Mesodermal cell (in vitro differentiated cells): Measurements from ENCODE around the gene TIMM29. TPM values are rescaled to one million over a fixed set of nuclear protein-coding genes. Genes with fewer than 3 reads are reported as not detected.

Experiments used
- H3K27ac ChIP-seq: 2 replicates; pipeline ENCODE4 v1.7.0; 2013; ENCODE audit warnings: mild to moderate bottlenecking, low read depth, low read length, moderate library complexity; ENCODE audit not compliant: severe bottlenecking
- H3K36me3 ChIP-seq: 2 replicates; pipeline ENCODE4 v1.7.1; 2013; ENCODE audit warnings: mild to moderate bottlenecking, low read length, moderate library complexity; ENCODE audit not compliant: control insufficient read depth, insufficient read depth
- H3K4me1 ChIP-seq: one replicate; pipeline ENCODE4 v1.7.1; 2013; ENCODE audit warnings: mild to moderate bottlenecking, low read length; ENCODE audit not compliant: insufficient read depth, control insufficient read depth, poor library complexity, severe bottlenecking
- H3K4me3 ChIP-seq: 2 replicates; pipeline ENCODE4 v1.7.0; 2013; ENCODE audit warnings: low read length, control low read depth, mild to moderate bottlenecking; ENCODE audit not compliant: insufficient read depth, poor library complexity, severe bottlenecking; ENCODE audit errors: extremely low read depth
- H3K9me3 ChIP-seq: 2 replicates; pipeline ENCODE4 v1.7.1; 2013; ENCODE audit warnings: mild to moderate bottlenecking, low read length, moderate library complexity; ENCODE audit not compliant: control insufficient read depth
- WGBS, 2 experiments: methylation state at CpG; one replicate each; pipeline ENCODE4 v1.1.5; 2013; ENCODE audit warnings: missing lambda C conversion rate in 2 of 2; ENCODE audit not compliant: insufficient coverage in 2 of 2; 5-methylcytosine and 5-hydroxymethylcytosine counted together
- polyA plus RNA-seq, 2 experiments: library from polyadenylated mRNA; stranded (reverse); fragments of 50-300 nt; gene quantifications; one replicate each; pipeline ENCODE4 v1.2.3, GENCODE V29; 2013

Gene TIMM29
- 17.7 TPM for polyA plus RNA-seq (2013, experiment 1 of 2)
- 17.0 TPM for polyA plus RNA-seq (2013, experiment 2 of 2)

DNA sequence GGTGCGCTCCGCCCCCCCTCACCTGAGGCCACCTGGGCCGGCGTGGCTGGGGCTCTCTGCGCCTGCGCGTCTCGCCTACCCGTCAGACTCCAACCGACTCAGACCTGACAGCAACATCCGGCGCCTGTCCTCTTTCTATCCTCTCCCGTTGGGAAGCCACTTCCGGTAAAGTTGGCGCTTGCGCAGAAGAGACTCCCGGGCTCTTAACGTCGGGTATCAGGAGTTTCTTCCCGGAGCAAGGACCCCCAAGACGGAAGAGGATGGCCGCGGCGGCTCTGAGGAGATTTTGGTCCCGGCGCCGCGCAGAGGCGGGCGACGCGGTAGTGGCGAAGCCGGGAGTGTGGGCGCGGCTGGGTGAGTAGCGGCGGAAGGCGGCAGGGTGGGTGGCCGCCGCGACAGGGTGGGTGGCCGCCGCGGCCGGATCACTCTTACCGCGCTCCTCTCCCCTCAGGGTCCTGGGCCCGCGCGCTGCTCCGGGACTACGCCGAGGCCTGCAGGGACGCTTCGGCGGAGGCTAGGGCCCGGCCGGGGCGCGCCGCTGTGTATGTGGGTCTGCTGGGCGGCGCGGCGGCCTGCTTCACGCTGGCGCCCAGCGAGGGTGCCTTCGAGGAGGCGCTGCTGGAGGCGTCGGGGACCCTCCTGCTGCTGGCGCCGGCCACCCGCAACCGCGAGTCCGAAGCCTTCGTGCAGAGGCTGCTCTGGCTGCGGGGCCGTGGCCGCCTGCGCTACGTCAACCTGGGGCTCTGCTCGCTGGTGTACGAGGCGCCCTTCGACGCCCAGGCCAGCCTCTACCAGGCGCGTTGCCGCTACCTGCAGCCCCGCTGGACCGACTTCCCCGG is at the start of gene TIMM29, which contains the start of gene YIPF2:
TIMM29 (plus strand) TSS at position 249 of the 839 bp plus-strand sequence; CDS start at position 261, 12 bp downstream.
YIPF2 (minus strand) TSS at position 77 of the 839 bp plus-strand sequence. CDS start 229 bp downstream, outside the sequence.
- H3K9me3 ChIP-seq: no peaks in the 10 kb centered on the region
- peak within 1 kb of the TSS; percentile 84 for H3K4me3 ChIP-seq
- peaks cover 9% of the 10 kb centered on the region for H3K4me1 ChIP-seq
- 1% methylated on average over 65 to 85 of the region's 96 CpGs for WGBS, 2 experiments
- H3K27ac ChIP-seq: peak within 1 kb of the TSS; percentile 59
- H3K36me3 ChIP-seq: peaks cover 60% of the 10 kb centered on the region

DNA sequence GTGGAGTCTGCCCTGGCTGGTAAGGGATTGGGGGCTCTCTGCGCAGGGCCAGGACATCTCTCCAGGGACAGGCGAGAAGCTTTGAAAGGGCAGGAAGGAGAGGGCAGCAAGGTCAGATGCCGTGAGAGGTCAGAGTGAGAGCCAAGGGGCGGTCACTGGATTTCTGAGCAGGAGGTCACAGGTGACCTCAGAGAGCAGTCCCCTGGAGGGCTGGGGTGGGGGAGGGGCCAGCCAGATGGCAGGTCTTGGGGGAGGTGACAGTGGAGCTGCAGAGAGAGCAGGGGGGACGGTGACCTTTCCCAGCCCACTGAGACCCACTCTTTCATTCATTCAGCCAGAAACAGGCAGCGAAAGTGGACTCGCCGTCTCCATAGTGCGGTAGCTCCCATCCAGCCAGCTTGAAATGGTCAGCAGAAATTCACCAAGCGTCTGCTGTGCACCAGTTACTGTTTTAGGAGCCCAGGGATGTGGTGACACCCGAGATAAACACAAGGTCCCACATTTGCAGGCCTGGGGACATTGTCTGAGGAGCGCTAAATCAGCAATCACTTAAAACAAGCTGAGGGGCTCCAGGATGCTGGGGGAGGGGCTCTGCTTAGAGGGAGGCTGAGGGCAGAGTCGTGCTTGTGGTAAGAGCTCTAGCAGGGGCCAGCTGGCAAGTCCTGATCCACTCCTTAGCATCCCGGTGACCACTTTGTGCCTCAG is 47.1 kb upstream of the TIMM29 start:
- Histone ChIP-seq H3K36me3 (peaks cover 4% of the 10 kb centered on the region), H3K4me3 (no peak overlapping the region), H3K9me3 (no peaks in the 10 kb centered on the region), H3K27ac (peak overlapping the region; percentile 62), H3K4me1 (peaks cover 40% of the 10 kb centered on the region)
- WGBS, 2 experiments: 50 to 51% methylated on average over 13 of the region's 14 CpGs

DNA sequence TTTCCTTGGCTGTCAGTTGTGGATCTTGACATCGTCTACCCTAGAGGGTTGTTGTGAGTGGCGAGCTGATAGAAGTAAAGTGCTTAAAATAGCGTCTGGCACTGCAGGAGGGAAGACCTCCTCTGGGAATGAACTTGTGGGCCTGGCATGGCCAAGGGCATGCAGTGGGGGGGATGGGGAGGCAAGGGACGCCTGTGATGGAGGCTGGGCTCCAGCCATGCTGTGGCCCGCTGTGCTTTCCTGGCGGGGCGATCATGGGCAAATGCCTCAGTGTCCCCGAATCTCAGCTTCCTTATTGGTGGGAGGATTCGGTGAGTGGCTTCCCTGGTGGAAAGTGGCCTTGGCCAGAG is 46.5 kb upstream of the TIMM29 start:
- whole genome bisulfite sequencing, 2 experiments: 79 to 89% methylated on average over 7 to 8 of the region's 9 CpGs
- Histone ChIP-seq H3K36me3 (peaks cover 8% of the 10 kb centered on the region), H3K4me3 (no peak overlapping the region), H3K9me3 (no peaks in the 10 kb centered on the region), H3K4me1 (peaks cover 44% of the 10 kb centered on the region), H3K27ac (peak overlapping the region; percentile 62)

DNA sequence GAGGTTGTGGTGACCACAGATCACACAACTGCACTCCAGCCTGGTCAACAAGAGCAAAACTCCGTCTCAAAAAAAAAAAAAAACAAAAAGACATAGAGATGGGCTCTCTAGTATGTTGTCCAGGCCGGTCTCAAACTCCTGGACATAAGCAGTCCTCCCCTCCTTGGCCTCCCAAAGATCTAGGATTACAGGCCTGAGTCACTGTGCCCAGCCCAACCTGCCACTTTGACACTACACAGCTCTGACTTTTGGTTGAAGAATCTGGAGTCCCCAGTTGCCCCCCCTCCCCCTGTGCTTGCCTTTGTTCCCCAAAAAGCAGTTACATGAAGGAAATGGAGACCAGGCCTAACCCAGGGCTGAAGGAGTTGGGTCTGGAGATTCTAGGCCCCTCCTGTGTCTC is 44.3 kb upstream of the TIMM29 start:
- H3K9me3 ChIP-seq: no peaks in the 10 kb centered on the region
- H3K4me3 ChIP-seq: no peak overlapping the region
- peaks cover 58% of the 10 kb centered on the region for H3K4me1 ChIP-seq
- peak overlapping the region; percentile 74 for H3K27ac ChIP-seq
- peaks cover 12% of the 10 kb centered on the region for H3K36me3 ChIP-seq
- WGBS, 2 experiments: 100% methylated on average over 1 of the region's 2 CpGs

DNA sequence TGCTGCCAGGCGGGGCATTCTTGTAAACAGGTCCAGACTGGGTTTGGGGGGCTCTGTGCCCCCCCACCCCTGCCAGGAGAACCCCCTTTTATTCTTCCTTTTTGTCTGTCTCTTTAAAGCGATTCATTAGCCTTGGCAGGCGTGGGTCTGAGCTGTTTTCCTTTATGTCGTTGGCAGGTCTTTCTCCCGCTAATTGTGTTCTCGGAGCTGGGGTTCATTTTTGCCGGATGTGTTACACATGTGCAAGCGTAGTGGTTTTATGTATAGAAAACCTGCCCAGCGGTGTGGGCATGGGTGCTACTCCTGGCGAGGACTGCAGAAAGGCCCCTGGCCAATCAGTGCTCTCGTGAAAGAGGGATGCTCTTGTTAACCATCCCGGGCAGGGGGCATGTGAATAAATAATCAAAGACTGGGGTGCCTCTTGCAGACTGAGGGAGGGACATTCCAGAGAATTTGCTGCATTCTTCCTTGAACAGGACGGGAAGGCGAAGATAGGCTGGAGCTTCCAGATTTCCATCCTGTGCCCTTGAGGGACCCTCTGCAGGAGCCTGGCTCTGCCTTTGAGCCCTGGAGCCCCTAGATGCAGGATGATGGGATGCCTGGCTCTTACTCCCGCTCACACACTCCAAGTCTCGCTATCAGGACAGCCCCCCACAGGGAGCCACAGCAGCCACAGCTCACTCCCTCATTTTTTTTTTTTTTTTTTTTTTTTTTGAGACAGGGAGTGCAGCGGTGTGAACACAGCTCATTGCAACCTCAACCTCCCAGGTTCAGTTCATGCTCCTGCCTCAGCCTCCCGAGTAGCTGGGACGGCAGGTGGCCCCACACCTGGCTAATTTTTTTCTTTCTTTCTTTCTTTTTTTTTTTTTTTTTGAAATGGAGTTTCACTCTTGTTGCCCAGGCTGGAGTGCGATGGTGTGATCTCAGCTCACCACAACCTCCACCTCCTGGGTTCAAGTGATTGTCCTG is 43.1 kb upstream of the TIMM29 start:
- H3K4me1 ChIP-seq: peaks cover 49% of the 10 kb centered on the region
- H3K36me3 ChIP-seq: peaks cover 12% of the 10 kb centered on the region
- no peak overlapping the region for H3K4me3 ChIP-seq
- no peaks in the 10 kb centered on the region for H3K9me3 ChIP-seq
- H3K27ac ChIP-seq: peak overlapping the region; percentile 74
- 68 to 76% methylated on average over 12 to 15 of the region's 20 CpGs for WGBS, 2 experiments

DNA sequence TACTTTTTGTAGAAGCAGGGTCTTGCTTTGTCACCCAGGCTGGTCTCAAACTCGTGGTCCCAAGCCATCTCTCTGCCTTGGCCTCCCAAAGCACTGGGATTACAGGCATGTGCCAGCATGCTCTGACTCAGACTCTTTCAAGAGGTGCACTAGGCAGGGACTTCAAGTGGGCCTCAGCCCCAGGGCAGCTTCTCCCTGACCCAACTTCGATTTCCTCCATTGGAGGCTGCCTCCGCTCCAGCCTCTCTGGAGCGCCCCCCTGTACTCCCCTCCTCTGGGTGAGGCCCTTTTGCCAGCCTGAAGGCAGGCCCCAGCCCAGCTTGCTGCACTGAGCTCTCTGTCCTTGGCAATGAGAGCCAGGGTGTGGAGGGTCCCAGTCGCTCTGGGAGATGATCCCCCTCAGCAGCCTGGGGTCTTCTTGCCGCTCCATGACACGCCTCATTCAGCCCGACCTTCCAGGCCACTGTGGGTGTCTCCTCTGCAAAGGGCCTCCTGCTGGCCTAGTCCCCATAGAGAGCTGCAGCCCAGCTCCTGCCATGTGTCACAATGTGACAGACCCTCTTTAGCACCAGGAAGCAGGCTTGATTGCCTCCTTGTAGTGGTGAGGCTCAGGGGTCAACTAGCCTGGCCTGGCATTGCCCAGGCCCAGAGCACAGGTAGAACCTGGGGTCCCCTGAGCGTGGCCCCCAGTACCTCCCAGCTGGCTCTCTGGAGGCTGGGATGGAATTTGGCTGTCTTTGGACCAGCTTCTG is 40.8 kb upstream of the TIMM29 start:
- Histone ChIP-seq H3K4me3 (no peak overlapping the region), H3K36me3 (peaks cover 11% of the 10 kb centered on the region), H3K4me1 (peaks cover 35% of the 10 kb centered on the region), H3K9me3 (no peaks in the 10 kb centered on the region), H3K27ac (peak overlapping the region; percentile 57)
- 78 to 85% methylated on average over 8 to 9 of the region's 9 CpGs for WGBS, 2 experiments

DNA sequence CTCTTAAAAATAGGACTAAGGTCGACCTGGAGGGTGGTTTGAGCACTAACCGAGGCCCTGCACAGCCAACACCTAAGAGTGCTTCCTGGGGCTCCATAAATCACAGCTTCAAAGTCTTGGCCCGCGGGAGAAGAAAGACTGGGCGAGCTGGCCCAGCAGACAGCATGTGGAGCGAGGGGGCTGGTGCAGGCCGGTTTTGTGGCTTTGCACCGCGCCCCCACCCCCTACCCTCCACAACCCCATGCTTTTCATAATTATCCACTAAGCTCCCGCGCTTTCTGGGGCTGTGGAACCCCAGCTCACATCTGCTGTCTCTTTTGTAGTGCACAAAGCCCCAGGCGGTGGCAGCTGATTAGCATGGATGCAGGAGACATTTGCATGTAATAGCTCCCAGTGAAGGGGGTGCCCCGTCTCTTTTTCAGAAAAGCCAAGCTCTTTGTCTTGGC is 40.2 kb upstream of the TIMM29 start:
- WGBS, 2 experiments: 35 to 53% methylated on average over 7 to 13 of the region's 13 CpGs
- peaks cover 8% of the 10 kb centered on the region for H3K36me3 ChIP-seq
- no peaks in the 10 kb centered on the region for H3K9me3 ChIP-seq
- peak overlapping the region; percentile 57 for H3K27ac ChIP-seq
- peaks cover 35% of the 10 kb centered on the region for H3K4me1 ChIP-seq
- no peak overlapping the region for H3K4me3 ChIP-seq

DNA sequence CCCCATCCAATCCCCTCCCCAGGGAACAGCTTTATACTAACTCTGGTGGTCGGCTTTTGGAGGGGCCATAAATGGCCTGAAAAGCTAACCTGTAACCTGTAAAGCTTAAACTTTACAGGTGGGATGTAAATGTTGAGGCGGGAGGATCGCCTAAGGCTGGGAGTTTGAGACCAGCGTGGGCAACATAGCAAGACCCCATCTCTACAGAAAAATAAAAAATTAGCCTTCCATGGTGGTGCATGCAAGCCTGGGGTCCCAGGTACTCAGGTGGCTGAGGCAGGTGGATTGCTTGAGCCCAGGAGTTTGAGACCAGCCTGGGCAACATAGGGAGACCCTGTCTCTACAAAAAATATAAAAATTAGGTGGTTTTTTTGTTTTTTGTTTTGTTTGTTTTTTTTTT is 38.7 kb upstream of the TIMM29 start:
- no peaks in the 10 kb centered on the region for H3K9me3 ChIP-seq
- H3K27ac ChIP-seq: no peak overlapping the region
- H3K4me3 ChIP-seq: no peak overlapping the region
- H3K4me1 ChIP-seq: peaks cover 38% of the 10 kb centered on the region
- WGBS, 2 experiments: no CpG with 5 or more reads among the region's 4 CpGs
- H3K36me3 ChIP-seq: peaks cover 8% of the 10 kb centered on the region

DNA sequence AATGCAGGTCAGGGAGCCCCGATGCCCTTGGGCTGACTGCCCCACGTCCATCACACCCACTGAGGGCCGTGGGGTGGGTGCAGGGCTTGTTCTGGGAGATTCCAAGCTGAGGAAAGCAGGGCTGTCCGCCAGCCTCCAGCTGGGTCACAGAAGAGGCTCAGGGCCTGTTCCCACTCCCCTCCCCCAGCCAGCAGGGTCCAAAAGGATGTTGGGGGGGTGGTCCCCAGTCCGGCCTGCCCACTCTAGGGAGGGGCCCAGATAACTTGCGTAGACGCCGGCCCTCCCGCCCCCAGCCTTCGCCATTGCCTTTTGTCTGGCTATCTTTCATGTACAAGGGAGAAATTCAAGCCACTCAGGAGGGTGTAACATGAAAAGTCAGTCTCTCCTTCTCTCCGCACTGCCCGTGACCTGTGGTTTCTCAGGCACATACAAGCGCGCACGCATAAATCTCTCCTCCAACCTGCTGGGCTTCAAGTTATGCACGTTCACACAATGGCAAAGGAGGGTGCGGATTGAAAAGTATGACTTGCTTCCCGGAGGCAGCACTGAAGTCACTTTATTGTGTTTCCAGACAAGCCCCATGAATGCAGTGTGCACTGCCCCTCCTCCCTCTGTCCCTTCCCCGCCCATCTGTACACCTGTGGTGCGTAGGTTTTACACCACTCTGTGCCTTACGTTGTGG is 37.1 kb upstream of the TIMM29 start:
- WGBS, 2 experiments: 82 to 86% methylated on average over 14 to 18 of the region's 21 CpGs
- H3K4me3 ChIP-seq: no peak overlapping the region
- peaks cover 8% of the 10 kb centered on the region for H3K36me3 ChIP-seq
- H3K27ac ChIP-seq: peak overlapping the region; percentile 26
- peaks cover 34% of the 10 kb centered on the region for H3K4me1 ChIP-seq
- H3K9me3 ChIP-seq: no peaks in the 10 kb centered on the region
